Measurements from ENCODE around the gene MAB21L2.

MAB21L2 gene

DNA sequence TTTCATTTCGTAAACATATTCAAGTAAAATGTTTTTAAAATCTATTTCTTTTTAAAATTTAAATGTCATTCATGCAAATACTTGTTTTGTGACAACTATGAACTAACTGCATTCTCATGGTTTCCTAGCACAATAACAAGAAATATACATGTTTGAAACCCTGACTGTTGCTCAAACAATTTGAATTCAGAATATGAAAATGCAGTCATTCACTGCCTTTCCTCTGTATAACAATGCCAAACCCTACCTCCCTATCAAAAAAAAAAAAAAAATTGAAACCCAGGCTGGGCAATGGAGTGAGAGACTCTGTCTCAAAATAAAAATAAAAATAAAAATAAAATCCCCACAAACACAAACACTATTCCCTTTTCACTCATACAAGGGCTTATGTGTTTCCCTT, 42.1 kb downstream of the MAB21L2 start:
- DNase-seq = no peak

DNA sequence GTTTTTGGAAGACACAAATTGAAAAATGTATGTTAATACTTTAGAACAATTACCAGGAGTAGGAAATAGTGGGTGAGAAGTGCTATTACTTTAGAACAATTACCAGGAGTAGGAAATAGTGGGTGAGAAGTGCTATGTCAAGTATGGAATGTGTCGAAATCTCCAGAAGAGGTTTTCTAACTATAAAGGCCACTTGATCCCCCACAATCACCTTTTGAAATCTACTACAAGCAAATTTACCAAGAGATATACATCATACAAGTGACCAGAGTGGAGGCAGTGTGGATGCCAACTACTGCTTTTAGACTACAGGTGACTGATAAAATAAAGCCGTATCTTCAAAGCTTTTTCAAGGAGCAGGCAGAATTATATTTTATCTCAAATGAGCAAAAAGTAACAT, 43.1 kb downstream of the MAB21L2 start:
- DNase-seq = no peak

DNA sequence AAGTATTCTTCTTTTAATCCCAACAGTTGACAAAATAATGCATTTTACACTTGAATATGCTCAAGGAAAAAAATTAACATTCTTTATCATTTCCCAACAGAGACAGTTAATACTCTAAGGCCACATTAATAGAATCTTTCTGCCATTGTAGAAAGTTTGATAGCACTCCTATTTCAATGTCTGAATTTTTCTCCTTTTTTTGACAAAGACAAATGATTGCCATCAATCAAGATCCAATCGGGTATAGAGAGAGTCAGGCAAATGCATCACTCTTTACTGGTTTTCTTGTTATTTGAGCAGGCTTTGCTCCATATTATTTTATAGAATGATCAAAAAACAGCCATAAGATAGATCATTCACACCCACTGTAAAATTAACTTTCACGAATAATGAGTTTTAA, 46.1 kb downstream of the MAB21L2 start:
- DNase-seq = no peak

DNA sequence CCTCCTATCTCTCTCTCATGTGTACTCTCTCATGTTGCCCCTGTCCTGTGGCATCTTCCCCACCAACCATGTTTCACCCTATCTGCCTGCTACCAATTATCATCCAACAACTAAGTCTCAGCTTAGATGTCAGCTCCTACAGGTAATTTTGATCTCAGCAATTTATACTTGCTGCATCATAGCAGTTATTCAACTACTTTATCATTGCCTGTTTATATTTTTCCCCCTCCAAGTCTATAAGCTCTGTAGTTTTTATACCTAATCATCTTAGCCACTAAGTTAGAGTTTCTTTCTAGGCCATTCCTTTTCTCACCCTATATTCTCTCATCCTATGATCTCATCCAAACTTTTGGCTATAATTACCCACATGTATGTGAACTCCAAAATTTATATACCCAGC, 50.7 kb downstream of the MAB21L2 start:
- no peak for DNase-seq

Data from NCI-H345 (cell line).